ENCODE measurements around the gene DCAF7. TPM values are rescaled to one million over a fixed set of nuclear protein-coding genes. Genes with fewer than 3 reads are reported as not detected.

Gene DCAF7
- total RNA-seq, 4 donors from 2014 or later, result 29.2 to 42.9 (median 41.9) TPM

DNA sequence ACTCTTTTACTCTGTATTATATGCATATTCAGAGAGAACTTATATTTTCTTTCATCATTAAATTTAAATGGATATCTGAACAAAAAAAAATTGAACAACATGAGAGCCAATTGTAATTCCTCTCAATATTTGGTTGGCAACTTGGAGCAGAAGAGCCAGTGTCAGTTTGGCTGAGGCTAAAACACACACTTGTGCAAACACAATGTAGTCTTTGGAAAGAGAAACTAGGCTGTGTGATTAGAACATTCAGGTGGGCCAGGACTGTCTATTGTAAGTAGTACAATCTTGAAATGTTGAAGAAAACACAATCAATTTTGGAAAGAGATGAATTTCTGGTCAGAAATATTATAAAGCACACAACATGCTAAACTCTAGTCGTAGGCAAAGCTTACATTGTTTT, 17.0 kb downstream of the DCAF7 start:
- 100% methylated on average over 1 of the region's 1 CpG for WGBS, 2 donors (ENCODE audit: low coverage in 1 of 2)
- Histone ChIP-seq H3K4me1 (peaks cover 0 to 9% (median 0%) of the 10 kb centered on the region in 4 donors), H3K27me3 (no peaks in the 10 kb centered on the region), H3K9me3 (no peaks in the 10 kb centered on the region), H3K4me3 (no peak overlapping the region), H3K36me3 (no peaks in the 10 kb centered on the region), H3K27ac (no peak overlapping the region)
- TF ChIP-seq, protein P1, sequence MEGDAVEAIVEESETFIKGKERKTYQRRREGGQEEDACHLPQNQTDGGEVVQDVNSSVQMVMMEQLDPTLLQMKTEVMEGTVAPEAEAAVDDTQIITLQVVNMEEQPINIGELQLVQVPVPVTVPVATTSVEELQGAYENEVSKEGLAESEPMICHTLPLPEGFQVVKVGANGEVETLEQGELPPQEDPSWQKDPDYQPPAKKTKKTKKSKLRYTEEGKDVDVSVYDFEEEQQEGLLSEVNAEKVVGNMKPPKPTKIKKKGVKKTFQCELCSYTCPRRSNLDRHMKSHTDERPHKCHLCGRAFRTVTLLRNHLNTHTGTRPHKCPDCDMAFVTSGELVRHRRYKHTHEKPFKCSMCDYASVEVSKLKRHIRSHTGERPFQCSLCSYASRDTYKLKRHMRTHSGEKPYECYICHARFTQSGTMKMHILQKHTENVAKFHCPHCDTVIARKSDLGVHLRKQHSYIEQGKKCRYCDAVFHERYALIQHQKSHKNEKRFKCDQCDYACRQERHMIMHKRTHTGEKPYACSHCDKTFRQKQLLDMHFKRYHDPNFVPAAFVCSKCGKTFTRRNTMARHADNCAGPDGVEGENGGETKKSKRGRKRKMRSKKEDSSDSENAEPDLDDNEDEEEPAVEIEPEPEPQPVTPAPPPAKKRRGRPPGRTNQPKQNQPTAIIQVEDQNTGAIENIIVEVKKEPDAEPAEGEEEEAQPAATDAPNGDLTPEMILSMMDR (IDR thresholded peaks at IDR 0.05), result no peak
- TF ChIP-seq EP300 (IDR thresholded peaks at IDR 0.05; ENCODE audit: low read depth) (no peak), POLR2AphosphoS5 (IDR thresholded peaks at IDR 0.05) (no peak), POLR2A (IDR thresholded peaks at IDR 0.05) (no peak)
- intact Hi-C loops (cut with DNase I; ENCODE audit: low total_unique reads), result loop anchor here (5.0 kb wide), 1 partner anchor 955 kb away; no protein-coding TSS in a partner anchor
- in situ Hi-C loops (cut with MboI; ENCODE audit: low pct_ligation_motif_present in 1 of 4, low pct_unique_long_range_greater_than_20kb in 1 of 4, low sequenced_read_pairs in 3 of 4), result no loop called here
- no peak for DNase-seq

DNA sequence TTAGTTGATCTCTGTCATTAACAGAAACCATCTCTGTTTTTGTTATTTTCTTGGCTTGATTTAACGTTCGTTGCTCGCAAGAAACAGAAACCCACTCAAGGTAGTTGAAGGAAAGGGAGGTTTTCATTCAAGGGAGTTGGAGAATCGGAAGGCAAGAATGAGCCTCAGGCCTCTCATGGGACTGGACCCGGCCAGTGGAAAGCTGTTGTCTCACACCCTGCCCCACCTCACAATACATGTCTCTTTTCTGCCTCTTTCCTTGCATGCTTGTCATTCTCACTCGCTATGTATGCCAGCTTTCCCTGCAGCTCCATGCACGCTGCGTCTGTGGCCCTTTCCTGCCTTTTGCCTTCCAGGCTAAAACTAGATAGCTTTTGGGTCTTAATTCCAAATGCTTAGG, 18.3 kb downstream of the DCAF7 start:
- Histone ChIP-seq H3K4me1 (peaks cover 0 to 2% (median 0%) of the 10 kb centered on the region in 4 donors), H3K36me3 (no peaks in the 10 kb centered on the region), H3K4me3 (no peak overlapping the region), H3K27me3 (no peaks in the 10 kb centered on the region), H3K9me3 (no peaks in the 10 kb centered on the region), H3K27ac (no peak overlapping the region)
- 84 to 88% methylated on average over 5 to 8 of the region's 8 CpGs for WGBS, 2 donors (ENCODE audit: low coverage in 1 of 2)
- TF ChIP-seq, protein P1 (IDR thresholded peaks at IDR 0.05), result no peak
- TF ChIP-seq POLR2AphosphoS5 (IDR thresholded peaks at IDR 0.05) (no peak), EP300 (IDR thresholded peaks at IDR 0.05; ENCODE audit: low read depth) (no peak), POLR2A (IDR thresholded peaks at IDR 0.05) (no peak)
- in situ Hi-C loops (cut with MboI; ENCODE audit: low pct_ligation_motif_present in 1 of 4, low pct_unique_long_range_greater_than_20kb in 1 of 4, low sequenced_read_pairs in 3 of 4) (no loop called here), intact Hi-C loops (cut with DNase I; ENCODE audit: low total_unique reads) (loop anchor here (5.0 kb wide), 1 partner anchor 956 kb away; no protein-coding TSS in a partner anchor)
- DNase-seq, result no peak

DNA sequence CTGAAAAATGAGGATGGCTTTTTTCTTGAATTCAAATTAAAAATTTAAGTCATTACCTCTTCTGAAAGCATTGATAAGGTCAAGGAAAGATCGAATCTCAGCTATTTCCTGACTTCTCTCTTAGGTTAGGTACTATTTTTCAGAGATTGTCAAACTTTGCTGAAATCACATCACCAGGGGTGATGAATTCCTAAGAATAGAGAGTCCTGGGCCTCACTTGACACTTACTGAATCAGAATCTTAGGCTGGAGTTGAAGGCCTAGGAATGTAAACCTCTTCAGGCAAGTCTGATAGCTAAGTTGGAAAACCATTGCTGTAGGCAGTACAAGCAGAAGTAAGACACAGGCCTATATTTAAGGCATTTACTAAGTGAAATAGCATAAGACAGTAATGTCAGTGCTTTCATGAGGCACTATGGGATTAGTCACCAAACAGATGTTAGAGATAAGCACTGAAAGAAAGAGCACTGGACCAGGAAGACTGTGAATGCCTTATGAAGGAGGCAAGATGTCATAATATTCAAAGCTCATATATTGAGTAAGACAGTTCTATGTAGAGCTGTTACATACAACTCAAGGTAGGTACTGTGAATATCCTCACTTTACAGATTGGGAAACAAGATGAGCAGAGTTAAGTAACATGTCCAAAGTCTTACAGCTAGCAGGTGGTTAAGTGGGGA, 21.5 kb downstream of the DCAF7 start:
- in situ Hi-C loops (cut with MboI; ENCODE audit: low pct_ligation_motif_present in 1 of 4, low pct_unique_long_range_greater_than_20kb in 1 of 4, low sequenced_read_pairs in 3 of 4), result no loop called here
- Histone ChIP-seq H3K36me3 (no peaks in the 10 kb centered on the region), H3K9me3 (no peaks in the 10 kb centered on the region), H3K4me1 (no peaks in the 10 kb centered on the region), H3K27ac (no peak overlapping the region), H3K27me3 (no peaks in the 10 kb centered on the region), H3K4me3 (no peak overlapping the region)
- 94 to 100% methylated on average over 1 of the region's 1 CpG for WGBS, 2 donors (ENCODE audit: low coverage in 1 of 2)
- no peak for DNase-seq
- intact Hi-C loops (cut with DNase I; ENCODE audit: low total_unique reads), result no loop called here
- TF ChIP-seq POLR2A (IDR thresholded peaks at IDR 0.05) (no peak), EP300 (IDR thresholded peaks at IDR 0.05; ENCODE audit: low read depth) (no peak), POLR2AphosphoS5 (IDR thresholded peaks at IDR 0.05) (no peak)
- TF ChIP-seq, protein P1 (IDR thresholded peaks at IDR 0.05), result no peak

DNA sequence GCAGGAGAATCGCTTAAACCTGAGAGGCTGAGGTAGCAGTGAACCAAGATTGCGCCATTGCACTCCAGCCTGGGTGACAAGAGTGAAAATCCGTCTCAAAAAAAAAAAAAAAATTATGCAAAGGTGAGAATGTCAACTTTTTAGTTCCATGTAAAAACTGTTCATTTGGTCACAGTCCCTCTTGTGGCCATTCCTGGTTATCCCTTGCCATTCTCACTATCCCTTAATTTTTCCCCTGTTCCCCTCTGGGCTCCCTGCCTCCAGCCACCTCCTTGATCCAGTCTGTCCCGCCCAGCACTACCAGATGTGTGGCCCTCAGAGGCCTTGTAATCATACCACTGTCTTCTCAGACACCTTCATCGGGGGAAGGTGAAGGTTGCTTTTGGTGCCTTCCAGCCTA, 23.4 kb downstream of the DCAF7 start:
- no peak overlapping the region for H3K27ac ChIP-seq
- TF ChIP-seq POLR2A (IDR thresholded peaks at IDR 0.05), result no peak
- TF ChIP-seq EP300 (IDR thresholded peaks at IDR 0.05; ENCODE audit: low read depth), result no peak
- TF ChIP-seq, protein P1 (IDR thresholded peaks at IDR 0.05), result peak in 4 of 5 experiments; percentile 16 to 29 (median 26)
- H3K4me3 ChIP-seq, result no peak overlapping the region
- in situ Hi-C loops (cut with MboI; ENCODE audit: low pct_ligation_motif_present in 1 of 4, low pct_unique_long_range_greater_than_20kb in 1 of 4, low sequenced_read_pairs in 3 of 4), result no loop called here
- H3K9me3 ChIP-seq, result no peaks in the 10 kb centered on the region
- H3K4me1 ChIP-seq, result no peaks in the 10 kb centered on the region
- H3K27me3 ChIP-seq, result no peaks in the 10 kb centered on the region
- 87 to 91% methylated on average over 3 to 5 of the region's 5 CpGs for WGBS, 2 donors (ENCODE audit: low coverage in 1 of 2)
- no peak for DNase-seq
- no peaks in the 10 kb centered on the region for H3K36me3 ChIP-seq
- intact Hi-C loops (cut with DNase I; ENCODE audit: low total_unique reads), result no loop called here

Measured in transverse colon (tissue), 4 donors.